Lower leg skin (tissue), 4 donors: Measurements from ENCODE around the gene TRIM73. TPM values are rescaled to one million over a fixed set of nuclear protein-coding genes. Genes with fewer than 3 reads are reported as not detected.
"Not testable (repeated sequence)": the region's sequence is repeated elsewhere in the genome, so short reads cannot be mapped to it uniquely, and the experiment has no call there.

Experiments used
- DNase-seq, 2 donors: peaks; one replicate each; pipeline ENCODE4 v3.0.0-alpha.2; 2019; ENCODE audit warnings: low spot score in 2 of 2
- H3K4me3 ChIP-seq: fragments of 200-600 bp; sonication (generic); 2 replicates; pipeline ENCODE4 v1.5.1; 2017; ENCODE audit warnings: mild to moderate bottlenecking, low read depth; ENCODE audit not compliant: poor library complexity, severe bottlenecking
- WGBS, 2 donors: methylation state at CpG; one replicate each; pipeline ENCODE4 v1.1.5; 2018; 5-methylcytosine and 5-hydroxymethylcytosine counted together
- intact Hi-C: fragments of 100-400 bp; cut with DNase I; formaldehyde crosslinking; loops from one replicate; pipeline ENCODE4 v1.15.0; 2023; ENCODE audit warnings: low total_unique reads
- total RNA-seq, 4 donors: library from RNA; depleted of rRNA; stranded (reverse); fragments of >200 nt; gene quantifications; one replicate each; pipeline ENCODE4 v1.1.0, GENCODE V29; 2016

TRIM73 gene
- total RNA-seq, 4 donors from 2014 or later, result 1.2 to 3.6 (median 1.7) TPM

- H3K4me3 ChIP-seq, intact Hi-C loops, DNase-seq: not testable (repeated sequence)
- 96 to 97% methylated on average over 4 of the region's 4 CpGs for whole genome bisulfite sequencing, 2 donors
These were observed 43.6 kb downstream of the TRIM73 start for GRCh38 chr7:75439000-75439399.

- DNase-seq, intact Hi-C loops, H3K4me3 ChIP-seq: not testable (repeated sequence)
- 0% methylated on average over 5 to 9 of the region's 37 CpGs for WGBS, 2 donors
These were observed 46.7 kb downstream of the TRIM73 start for GRCh38 chr7:75442101-75442464.

DNA sequence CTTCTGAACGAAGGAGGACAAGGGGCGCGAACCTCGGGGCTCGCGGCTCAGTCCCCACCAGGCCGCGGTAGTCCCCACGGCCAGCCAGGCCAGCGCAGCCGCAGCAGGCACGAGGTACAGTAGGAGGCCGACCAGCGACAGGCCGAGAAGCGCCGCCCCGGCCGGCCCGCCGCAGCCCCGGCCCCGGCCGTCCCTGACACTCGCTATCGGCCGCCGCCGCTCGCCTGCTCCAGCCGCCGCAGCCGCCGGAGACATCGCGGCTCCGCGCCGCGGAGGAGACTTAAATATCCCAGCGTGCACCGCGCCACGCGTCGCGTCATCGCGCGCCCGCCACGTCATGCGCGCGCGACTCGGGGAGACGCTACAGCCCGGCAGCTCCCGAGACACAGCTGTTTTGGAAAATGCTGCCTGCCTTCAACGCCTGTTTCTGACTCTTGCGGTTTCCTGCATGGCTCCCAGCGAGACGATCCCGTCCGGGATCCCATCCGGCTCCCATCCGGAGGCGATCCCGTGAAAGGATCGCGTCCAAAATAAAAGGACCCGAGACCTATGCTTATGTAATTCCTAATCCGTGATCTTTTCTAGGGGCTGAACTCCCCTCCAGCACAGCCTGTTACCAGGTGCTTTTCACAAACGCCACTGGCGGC is 47.2 kb downstream of the TRIM73 start:
- 0% methylated on average over 31 of the region's 76 CpGs; no CpG with 5 or more reads in 1 of the 2 donors for WGBS, 2 donors
- intact Hi-C loops, DNase-seq: not testable (repeated sequence)
- H3K4me3 ChIP-seq, result peak overlapping the region; percentile 45

GRCh38 chr7:75449946-75450345 is 54.5 kb downstream of the TRIM73 start:
- H3K4me3 ChIP-seq, DNase-seq, intact Hi-C loops: not testable (repeated sequence)
- WGBS, 2 donors, result 79 to 92% methylated on average over 2 to 3 of the region's 5 CpGs

GRCh38 chr7:75452494-75452955 is 57.1 kb downstream of the TRIM73 start:
- DNase-seq, H3K4me3 ChIP-seq, intact Hi-C loops: not testable (repeated sequence)
- 5 to 13% methylated on average over 4 of the region's 4 CpGs for WGBS, 2 donors

Other genes with a start within 250 kb of the TRIM73 start
- 10 to 100 TPM; 19.7 to 33.8 (median 25.7) TPM for gene POM121C, start 90.7 kb downstream of the TRIM73 start, total RNA-seq
- gene SPDYE5, start 96.7 kb downstream of the TRIM73 start, total RNA-seq, result under 1 TPM in 1 of 4 donors, not detected in 3; 0.17 TPM